ENCODE measurements around the gene RILP. TPM values are rescaled to one million over a fixed set of nuclear protein-coding genes. Genes with fewer than 3 reads are reported as not detected.

The RILP gene
- total and polyA plus RNA-seq, 10 of the 15 experiments (the other 5 are each of a cell fraction or from before 2014, with no cell fraction given), result 0.60 to 6.1 (median 3.3) TPM; not detected in 1

DNA sequence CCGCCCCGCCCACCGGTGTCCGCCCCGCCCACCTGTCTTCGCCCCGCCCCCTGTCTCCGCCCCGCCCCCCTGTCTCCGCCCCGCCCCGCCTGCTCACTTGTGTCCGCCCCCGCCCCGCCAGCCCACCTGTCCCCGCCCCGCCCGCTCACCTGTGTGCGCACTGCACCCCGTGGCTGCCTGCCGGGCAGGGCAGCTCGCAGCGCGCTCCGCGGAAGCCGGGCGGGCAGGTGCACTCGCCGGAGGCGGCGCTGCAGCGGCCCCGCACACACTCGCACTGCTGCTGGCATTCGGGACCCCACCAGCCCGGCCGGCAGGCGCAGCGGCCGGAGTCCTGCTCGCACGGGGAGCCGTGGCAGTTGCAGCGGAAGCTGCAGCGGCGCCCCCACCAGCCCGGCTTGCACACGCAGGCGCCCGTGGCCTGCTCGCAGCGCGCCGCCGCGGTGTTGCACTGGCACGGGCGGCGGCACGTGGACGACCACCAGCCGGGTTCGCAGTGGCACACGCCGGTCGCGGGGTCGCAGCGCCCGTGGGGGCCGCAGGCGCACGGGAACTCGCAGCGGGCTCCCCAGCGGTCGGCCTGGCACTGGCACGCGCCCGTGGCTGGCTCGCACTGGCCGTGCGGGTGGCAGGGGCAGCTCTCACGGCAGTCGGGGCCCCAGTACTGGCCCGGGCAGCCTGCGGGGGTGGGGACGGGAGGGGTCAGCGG lies 6.2 kb downstream of the RILP start (continued):
- TF ChIP-seq MYC (IDR thresholded peaks at IDR 0.05; ENCODE audit: insufficient read depth, insufficient read length, insufficient replicate concordance, low read length, severe bottlenecking) (peak; percentile 53), CEBPB (IDR thresholded peaks at IDR 0.05; ENCODE audit: borderline replicate concordance in 1 of 2, low read depth in 2 of 2, low read length in 2 of 2) (no peak), ZZZ3 (IDR thresholded peaks at IDR 0.05; ENCODE audit: control insufficient read depth, insufficient read length, low read depth) (no peak), NR2F1 (conservative IDR thresholded peaks at IDR 0.05) (peak; percentile 44; the same call in 1 of the 2 replicates), KLF5 (IDR thresholded peaks at IDR 0.05; ENCODE audit: partially characterized antibody) (no peak), RCOR1 (conservative IDR thresholded peaks at IDR 0.05; ENCODE audit: low read depth, low read length) (no peak), NR2C1 (IDR thresholded peaks at IDR 0.05) (no peak), NRF1 (conservative IDR thresholded peaks at IDR 0.05; ENCODE audit: low read depth, low read length) (no peak), ESRRA (IDR thresholded peaks at IDR 0.05; ENCODE audit: low read length) (no peak), BRCA1 (IDR thresholded peaks at IDR 0.05; ENCODE audit: low read depth, low read length) (no peak), SMC3 (IDR thresholded peaks at IDR 0.05; ENCODE audit: borderline replicate concordance, low read length) (no peak)
- TF ChIP-seq, protein P1, sequence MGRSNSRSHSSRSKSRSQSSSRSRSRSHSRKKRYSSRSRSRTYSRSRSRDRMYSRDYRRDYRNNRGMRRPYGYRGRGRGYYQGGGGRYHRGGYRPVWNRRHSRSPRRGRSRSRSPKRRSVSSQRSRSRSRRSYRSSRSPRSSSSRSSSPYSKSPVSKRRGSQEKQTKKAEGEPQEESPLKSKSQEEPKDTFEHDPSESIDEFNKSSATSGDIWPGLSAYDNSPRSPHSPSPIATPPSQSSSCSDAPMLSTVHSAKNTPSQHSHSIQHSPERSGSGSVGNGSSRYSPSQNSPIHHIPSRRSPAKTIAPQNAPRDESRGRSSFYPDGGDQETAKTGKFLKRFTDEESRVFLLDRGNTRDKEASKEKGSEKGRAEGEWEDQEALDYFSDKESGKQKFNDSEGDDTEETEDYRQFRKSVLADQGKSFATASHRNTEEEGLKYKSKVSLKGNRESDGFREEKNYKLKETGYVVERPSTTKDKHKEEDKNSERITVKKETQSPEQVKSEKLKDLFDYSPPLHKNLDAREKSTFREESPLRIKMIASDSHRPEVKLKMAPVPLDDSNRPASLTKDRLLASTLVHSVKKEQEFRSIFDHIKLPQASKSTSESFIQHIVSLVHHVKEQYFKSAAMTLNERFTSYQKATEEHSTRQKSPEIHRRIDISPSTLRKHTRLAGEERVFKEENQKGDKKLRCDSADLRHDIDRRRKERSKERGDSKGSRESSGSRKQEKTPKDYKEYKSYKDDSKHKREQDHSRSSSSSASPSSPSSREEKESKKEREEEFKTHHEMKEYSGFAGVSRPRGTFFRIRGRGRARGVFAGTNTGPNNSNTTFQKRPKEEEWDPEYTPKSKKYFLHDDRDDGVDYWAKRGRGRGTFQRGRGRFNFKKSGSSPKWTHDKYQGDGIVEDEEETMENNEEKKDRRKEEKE (IDR thresholded peaks at IDR 0.05), result no peak
- TF ChIP-seq, protein P2, sequence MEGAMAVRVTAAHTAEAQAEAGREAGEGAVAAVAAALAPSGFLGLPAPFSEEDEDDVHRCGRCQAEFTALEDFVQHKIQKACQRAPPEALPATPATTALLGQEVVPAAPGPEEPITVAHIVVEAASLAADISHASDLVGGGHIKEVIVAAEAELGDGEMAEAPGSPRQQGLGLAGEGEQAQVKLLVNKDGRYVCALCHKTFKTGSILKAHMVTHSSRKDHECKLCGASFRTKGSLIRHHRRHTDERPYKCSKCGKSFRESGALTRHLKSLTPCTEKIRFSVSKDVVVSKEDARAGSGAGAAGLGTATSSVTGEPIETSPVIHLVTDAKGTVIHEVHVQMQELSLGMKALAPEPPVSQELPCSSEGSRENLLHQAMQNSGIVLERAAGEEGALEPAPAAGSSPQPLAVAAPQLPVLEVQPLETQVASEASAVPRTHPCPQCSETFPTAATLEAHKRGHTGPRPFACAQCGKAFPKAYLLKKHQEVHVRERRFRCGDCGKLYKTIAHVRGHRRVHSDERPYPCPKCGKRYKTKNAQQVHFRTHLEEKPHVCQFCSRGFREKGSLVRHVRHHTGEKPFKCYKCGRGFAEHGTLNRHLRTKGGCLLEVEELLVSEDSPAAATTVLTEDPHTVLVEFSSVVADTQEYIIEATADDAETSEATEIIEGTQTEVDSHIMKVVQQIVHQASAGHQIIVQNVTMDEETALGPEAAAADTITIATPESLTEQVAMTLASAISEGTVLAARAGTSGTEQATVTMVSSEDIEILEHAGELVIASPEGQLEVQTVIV (IDR thresholded peaks at IDR 0.05; ENCODE audit: borderline replicate concordance, partially characterized antibody), result no peak
- TF ChIP-seq, protein P3, sequence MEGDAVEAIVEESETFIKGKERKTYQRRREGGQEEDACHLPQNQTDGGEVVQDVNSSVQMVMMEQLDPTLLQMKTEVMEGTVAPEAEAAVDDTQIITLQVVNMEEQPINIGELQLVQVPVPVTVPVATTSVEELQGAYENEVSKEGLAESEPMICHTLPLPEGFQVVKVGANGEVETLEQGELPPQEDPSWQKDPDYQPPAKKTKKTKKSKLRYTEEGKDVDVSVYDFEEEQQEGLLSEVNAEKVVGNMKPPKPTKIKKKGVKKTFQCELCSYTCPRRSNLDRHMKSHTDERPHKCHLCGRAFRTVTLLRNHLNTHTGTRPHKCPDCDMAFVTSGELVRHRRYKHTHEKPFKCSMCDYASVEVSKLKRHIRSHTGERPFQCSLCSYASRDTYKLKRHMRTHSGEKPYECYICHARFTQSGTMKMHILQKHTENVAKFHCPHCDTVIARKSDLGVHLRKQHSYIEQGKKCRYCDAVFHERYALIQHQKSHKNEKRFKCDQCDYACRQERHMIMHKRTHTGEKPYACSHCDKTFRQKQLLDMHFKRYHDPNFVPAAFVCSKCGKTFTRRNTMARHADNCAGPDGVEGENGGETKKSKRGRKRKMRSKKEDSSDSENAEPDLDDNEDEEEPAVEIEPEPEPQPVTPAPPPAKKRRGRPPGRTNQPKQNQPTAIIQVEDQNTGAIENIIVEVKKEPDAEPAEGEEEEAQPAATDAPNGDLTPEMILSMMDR (IDR thresholded peaks at IDR 0.05 in 2 of 3, conservative IDR thresholded peaks at IDR 0.05 in 1 of 3; ENCODE audit: control insufficient read depth in 2 of 3, extremely low read depth in 1 of 3, insufficient read depth in 1 of 3, low read depth in 3 of 3, low read length in 3 of 3), result peak in 2 of 3 experiments; percentile 7 to 13; a peak in 2 of 6 replicates
- TF ChIP-seq, protein P4, sequence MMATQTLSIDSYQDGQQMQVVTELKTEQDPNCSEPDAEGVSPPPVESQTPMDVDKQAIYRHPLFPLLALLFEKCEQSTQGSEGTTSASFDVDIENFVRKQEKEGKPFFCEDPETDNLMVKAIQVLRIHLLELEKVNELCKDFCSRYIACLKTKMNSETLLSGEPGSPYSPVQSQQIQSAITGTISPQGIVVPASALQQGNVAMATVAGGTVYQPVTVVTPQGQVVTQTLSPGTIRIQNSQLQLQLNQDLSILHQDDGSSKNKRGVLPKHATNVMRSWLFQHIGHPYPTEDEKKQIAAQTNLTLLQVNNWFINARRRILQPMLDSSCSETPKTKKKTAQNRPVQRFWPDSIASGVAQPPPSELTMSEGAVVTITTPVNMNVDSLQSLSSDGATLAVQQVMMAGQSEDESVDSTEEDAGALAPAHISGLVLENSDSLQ (IDR thresholded peaks at IDR 0.05), result no peak
- TF ChIP-seq, protein P5, sequence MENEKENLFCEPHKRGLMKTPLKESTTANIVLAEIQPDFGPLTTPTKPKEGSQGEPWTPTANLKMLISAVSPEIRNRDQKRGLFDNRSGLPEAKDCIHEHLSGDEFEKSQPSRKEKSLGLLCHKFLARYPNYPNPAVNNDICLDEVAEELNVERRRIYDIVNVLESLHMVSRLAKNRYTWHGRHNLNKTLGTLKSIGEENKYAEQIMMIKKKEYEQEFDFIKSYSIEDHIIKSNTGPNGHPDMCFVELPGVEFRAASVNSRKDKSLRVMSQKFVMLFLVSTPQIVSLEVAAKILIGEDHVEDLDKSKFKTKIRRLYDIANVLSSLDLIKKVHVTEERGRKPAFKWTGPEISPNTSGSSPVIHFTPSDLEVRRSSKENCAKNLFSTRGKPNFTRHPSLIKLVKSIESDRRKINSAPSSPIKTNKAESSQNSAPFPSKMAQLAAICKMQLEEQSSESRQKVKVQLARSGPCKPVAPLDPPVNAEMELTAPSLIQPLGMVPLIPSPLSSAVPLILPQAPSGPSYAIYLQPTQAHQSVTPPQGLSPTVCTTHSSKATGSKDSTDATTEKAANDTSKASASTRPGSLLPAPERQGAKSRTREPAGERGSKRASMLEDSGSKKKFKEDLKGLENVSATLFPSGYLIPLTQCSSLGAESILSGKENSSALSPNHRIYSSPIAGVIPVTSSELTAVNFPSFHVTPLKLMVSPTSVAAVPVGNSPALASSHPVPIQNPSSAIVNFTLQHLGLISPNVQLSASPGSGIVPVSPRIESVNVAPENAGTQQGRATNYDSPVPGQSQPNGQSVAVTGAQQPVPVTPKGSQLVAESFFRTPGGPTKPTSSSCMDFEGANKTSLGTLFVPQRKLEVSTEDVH (IDR thresholded peaks at IDR 0.05; ENCODE audit: low read depth, partially characterized antibody), result no peak

Measured in GM12878 (cell line).